HG02763 (cell line): ENCODE data around the gene CREB3.

Experiments used
- ATAC-seq: cut with Tn5 transposase; IDR thresholded peaks from one replicate; pipeline ENCODE4 v1.9.1; 2021; ENCODE audit warnings: mild to moderate bottlenecking, moderate library complexity; ENCODE audit not compliant: unreplicated experiment

Gene CREB3

GRCh38 chr9:35700942-35701341 is 31.5 kb upstream of the CREB3 start:
- no peak for ATAC-seq

DNA sequence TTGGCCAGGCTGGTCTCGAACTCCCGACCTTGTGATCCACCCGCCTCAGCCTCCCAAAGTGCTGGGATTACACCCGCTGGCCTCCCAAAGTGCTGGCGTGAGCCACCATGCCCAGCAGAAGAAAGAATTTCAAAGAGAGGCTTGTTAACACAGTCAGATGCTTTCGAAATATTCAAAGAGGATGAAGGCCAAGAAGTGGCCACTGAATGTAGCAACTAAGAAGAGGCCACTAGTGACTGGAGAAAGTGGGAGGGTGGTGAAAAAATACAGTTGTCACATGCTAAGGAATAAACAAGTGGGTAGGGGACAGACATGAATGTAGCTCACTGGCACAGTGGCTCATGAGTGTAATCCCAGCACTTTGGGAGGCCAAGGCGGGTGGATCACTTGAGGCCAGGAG is 29.8 kb upstream of the CREB3 start:
- no peak for ATAC-seq

- no peak for ATAC-seq
Measured at GRCh38 chr9:35703906-35704672, 28.4 kb upstream of the CREB3 start.

GRCh38 chr9:35705372-35705771 is 27.1 kb upstream of the CREB3 start:
- no peak for ATAC-seq

GRCh38 chr9:35705836-35706430 is 26.5 kb upstream of the CREB3 start:
- no peak for ATAC-seq

DNA sequence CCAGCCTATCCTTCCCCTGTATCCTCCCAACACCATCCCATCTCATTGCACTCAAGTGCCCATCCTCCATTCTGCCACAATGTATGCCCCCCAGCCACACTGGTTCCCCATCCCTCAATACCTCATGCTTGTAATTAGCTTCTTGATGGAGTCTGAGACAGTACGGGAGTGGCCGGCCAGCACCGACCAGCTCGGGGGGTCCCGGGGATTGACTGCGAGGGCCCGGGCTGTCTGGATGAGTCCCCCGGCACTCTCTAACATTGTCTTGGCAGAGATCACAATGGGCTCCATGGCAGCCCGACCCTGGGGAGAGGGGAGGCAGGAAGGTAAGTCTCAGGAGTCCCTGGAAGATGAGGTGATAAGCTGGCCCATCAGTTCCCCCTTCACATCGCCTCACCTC is 25.5 kb upstream of the CREB3 start:
- ATAC-seq, result no peak

GRCh38 chr9:35708146-35708545 is 24.3 kb upstream of the CREB3 start:
- no peak for ATAC-seq

GRCh38 chr9:35710818-35711500 is 21.5 kb upstream of the CREB3 start:
- no peak for ATAC-seq

DNA sequence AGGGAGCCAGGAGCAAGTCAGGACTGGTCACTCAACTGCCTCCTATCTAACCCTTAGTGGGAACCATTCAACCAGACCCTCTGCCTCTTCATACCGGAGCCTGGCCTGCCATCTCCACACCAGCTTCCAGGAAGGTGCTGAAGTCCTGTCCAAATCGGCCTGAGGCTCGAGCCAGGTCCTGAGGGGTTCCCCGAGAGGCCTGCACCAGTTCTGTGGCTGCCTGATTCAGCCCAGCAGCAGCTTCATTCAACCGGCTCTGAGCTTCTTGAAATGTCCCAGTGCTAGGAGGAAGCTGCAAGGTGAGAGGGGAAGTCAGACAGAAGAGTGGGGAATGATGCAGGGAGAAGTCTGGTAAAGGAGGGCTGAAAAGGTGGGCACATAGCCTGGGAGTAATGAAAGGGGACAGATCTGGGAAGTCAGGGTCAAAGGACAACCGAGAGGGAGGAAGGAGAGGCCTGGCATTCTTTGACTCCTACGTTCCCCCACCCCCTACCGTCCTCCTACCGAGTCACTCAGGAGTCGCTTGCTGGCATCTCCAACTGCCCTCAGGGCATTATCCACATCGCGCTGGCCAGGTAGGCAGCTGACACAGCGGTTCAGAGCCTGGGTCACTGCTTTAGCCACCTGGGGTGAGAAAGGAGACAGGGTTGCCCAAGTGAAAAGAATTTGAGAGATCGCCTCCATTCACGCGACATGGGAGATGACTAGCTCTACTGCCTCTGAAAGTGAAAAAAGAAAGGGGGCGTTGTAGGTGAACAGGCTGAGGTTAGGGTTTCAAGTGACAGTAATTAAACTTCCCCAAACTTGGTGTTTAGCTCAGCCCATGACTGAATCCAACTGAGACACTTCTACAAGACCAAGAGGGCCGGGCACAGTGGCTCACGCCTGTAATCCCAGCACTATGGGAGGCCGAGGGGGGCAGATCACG is 20.7 kb upstream of the CREB3 start:
- no peak for ATAC-seq

DNA sequence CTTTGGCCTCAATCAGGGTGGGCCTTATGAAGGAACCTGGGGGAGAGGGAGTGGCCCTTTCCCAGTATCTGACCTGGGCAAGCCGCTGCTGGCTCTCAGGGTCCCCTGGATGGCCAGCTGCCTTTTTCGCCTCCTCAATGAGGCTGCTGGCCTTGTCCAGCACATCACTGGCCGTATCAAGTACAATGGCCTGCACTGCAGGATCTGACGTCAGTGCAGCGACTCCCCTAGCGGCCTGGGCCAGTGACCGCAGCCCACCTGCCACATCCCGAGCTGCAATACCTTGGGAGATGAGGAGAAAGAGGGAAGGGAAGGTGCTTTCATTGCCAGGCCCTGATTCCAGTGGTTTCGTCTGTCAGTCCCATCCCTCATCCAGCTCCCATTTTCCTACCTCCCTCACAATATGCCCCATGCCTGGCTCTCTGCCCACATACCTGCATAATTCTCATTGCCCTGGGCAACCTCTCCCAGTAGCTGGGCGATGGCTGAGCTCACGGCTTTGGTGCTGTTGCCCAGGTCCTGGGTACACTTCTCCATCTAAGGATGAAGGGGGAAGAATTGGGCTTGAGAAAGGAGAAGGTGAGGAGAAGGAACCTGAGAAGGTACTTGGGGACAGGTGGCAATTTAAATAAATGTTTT is 19.6 kb upstream of the CREB3 start:
- no peak for ATAC-seq

DNA sequence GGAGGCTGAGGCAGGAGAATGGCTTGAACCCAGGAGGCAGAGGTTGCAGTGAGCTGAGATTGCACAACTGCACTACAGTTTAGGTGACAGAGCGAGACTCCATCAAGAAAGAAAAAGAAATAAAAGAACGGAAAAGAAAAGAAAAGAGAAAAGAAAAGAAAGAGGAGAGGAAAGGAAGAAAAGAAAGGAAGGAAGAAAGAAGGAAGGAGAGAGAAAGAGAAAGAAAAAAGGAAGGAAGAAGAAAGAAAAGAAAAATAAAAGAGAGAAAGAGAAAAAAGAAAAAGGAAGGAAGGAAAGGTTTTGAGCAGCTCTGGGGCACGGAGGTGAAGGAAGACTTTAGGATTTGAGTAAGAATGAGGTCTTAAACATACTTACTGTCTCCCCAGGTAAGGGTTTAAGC is 18.9 kb upstream of the CREB3 start:
- ATAC-seq, result no peak

DNA sequence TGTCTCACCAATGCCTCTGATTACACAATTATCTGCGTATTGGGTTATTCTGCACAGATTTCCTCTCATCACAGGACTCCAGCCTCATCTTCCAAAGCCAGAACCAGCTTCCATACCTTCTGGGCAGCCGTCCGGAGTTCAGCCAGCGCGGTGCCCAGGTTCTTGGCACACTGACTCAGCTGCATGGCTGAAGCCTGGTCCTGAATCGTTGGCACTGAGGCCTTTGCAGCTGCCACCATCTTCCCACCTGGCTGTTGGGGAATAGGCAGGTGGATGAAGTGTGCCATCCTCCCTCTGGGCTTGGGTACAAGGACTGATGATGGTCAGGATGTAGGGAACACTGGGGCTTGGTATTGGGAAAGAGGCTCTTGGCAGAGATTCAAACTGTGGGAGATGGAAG is 18.3 kb upstream of the CREB3 start:
- ATAC-seq, result no peak

DNA sequence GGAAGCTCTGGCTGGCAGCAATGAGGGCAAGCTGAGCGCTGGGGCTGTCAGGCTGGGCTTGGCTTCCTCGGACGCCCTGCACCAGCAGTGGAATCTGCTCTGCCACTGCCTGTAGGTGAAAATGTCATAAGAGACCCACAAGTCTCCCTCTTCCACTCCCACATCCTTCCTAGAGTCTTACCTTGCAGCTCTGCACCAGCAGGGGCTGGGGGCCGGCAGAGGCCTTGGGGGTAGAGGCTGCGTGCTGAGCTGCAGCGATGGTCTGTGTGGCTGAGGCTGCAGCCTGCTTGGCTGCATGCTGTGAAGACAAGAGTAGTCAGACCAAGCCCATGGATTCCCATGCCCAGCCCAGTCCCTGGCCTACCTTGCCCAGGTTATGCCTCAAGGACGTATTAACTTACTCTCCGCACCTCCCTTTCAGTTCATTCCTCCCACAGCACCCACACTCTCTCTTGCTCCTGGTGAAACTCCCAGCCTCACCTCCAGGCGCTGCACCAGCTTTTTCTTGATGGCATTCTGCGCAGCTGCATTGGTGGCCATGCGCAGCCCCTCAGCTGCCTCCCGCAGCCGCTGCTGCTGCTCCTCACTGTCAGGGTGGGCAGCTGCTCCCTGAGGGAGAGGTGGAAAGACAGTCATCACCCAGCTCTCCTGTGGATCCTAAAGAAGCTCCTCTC is 17.8 kb upstream of the CREB3 start:
- no peak for ATAC-seq

DNA sequence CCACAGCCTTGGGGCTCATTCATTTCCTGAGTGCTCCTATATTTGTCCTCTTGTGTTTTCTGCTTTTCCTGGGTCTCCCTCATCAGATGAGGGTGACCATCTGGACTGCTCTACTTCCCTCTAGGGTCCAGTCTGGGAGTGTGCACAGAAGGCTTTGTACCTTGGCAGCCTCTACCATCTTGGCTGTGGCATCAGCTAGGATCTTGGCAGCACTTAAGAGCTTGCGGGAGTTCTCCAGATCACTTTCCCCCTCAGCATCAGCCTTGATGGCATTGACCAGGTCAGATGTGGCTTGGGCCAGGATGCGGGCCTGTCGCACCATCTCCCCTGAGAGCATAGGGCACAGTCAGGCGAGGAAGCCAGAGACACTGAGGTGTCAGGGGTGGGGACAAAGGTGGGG is 16.2 kb upstream of the CREB3 start:
- ATAC-seq, result no peak

- ATAC-seq, result no peak
Measured at GRCh38 chr9:35717132-35717870, 15.2 kb upstream of the CREB3 start.

DNA sequence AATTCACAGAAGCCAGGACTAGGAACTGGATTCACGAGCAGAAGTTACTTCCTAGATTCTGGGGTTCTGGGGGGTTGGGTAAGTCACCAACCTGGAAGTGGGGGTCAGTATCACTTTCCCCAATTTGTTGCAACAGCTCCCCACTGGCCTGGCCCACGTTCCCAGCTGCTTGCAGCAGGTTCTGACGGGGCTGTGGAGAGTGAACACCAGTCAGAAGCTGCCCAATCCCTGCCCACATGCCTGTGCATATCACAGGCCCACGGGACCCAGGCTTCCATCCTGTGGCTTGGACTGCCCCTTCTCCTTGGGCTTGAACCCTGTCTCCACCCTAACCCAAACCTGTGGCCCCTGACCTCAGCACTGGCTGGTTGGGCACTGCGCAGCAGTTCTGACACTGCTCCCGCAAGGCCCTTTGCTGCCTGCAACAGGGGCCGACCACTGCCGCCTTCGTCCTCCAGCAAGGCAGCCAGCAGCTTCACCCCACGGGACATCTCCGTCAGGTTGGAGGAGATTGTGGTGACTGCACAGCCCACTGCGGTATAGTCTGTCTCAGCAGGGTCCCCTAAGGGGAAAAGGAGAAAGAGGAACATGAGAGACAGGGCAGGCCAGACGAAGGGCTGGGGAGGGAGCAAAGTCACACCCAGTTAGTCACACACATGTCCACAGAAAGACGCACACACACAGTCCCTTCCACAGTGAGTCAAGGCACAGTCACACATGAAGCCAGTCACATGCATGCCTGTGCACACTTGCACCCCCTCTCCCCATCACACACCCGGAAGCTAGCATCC is 13.6 kb upstream of the CREB3 start:
- no peak for ATAC-seq

DNA sequence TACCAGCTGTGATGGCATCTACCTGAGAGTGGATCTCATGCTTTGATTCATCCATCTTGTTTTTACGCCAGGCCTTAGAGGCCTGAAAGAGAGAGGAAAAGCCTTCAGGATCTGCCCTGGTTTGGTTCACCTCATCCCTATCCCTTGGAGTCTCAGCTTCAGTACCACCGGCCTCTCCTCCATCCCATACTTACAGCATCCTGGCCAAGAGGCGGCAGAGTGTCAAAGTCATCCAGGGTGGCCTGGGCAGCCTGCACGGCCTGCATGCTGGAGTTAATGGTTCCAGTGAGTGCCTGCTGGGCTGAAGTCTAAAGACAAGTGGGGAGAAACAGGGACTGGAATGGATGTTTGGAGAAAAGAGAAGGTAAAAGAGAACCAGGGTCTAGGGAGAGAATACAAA is 12.9 kb upstream of the CREB3 start:
- ATAC-seq, result no peak

- no peak for ATAC-seq
Measured at GRCh38 chr9:35723426-35723825, 9.0 kb upstream of the CREB3 start.

DNA sequence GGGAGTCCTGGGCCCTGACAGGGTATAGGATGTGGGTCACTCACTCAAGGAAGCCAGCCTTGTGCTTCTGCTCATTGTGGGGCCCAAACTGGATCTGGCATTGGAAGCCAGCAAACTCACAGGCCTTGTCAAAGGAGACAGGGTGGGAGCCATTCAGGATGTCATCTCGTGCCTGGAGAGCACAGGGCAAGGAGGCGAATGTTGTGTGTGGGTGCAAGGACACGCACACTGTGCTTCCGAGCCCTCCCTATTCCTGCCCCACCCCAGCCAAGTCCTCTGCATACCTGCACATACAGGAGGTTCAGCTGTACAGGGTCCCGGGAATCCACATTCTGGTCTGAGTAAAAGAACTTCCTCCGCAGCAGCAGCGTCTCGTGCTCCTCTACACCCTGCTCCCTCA is 8.6 kb upstream of the CREB3 start:
- ATAC-seq, result no peak
